K562 (cell line): ENCODE data around the gene ARL2. TPM values are rescaled to one million over a fixed set of nuclear protein-coding genes. Genes with fewer than 3 reads are reported as not detected.

Experiments
- BHLHE40 ChIP-seq: IDR thresholded peaks from 2 replicates; pipeline ENCODE4 v1.6.1; 2011; ENCODE audit warnings: low read length, improper control_type of control experiment
- CREM ChIP-seq: IDR thresholded peaks from 2 replicates; pipeline ENCODE4 v1.6.1; 2014; ENCODE audit warnings: antibody characterized with exemption, low read depth
- HDAC6 ChIP-seq: IDR thresholded peaks from 2 replicates; pipeline ENCODE4 v1.6.1; 2012; ENCODE audit warnings: low read depth, mild to moderate bottlenecking, control low read depth, inconsistent platforms, low read length, moderate library complexity
- POLR2AphosphoS2 ChIP-seq: IDR thresholded peaks from 2 replicates; pipeline ENCODE4 v1.6.1; 2012; ENCODE audit warnings: low read length, improper control_type of control experiment
- POLR2G ChIP-seq: fragments of 200-400 bp; formaldehyde crosslinking; IDR thresholded peaks from 2 replicates; pipeline ENCODE4 v1.6.1; 2017; ENCODE audit warnings: low read depth, mild to moderate bottlenecking, antibody characterized with exemption, low read length, moderate library complexity
- POLR2H ChIP-seq: IDR thresholded peaks from 2 replicates; pipeline ENCODE4 v1.6.1; 2016; ENCODE audit warnings: missing genetic modification characterization, low read depth, mild to moderate bottlenecking, control low read depth, missing compliant biosample characterization, moderate library complexity
- POLR3G ChIP-seq: IDR thresholded peaks from 2 replicates; pipeline ENCODE4 v1.6.1; 2011; ENCODE audit not compliant: insufficient read length, insufficient replicate concordance; ENCODE audit errors: extremely low read depth
- PTRF ChIP-seq: fragments of 450-650 bp; IDR thresholded peaks from 2 replicates; pipeline ENCODE4 v1.6.1; 2016; ENCODE audit warnings: mild to moderate bottlenecking, missing genetic modification characterization, missing compliant biosample characterization
- RBM17 ChIP-seq: fragments of 200-400 bp; formaldehyde crosslinking; IDR thresholded peaks from 2 replicates; pipeline ENCODE4 v1.6.1; 2017; ENCODE audit warnings: low read depth, mild to moderate bottlenecking, low read length, borderline replicate concordance
- SETDB1 ChIP-seq: IDR thresholded peaks from one replicate; pipeline ENCODE4 v1.6.1; 2012; ENCODE audit warnings: low read length, control low read depth, inconsistent platforms
- SNIP1 ChIP-seq: fragments of 450-650 bp; IDR thresholded peaks from 2 replicates; pipeline ENCODE4 v1.7.1; 2017; ENCODE audit warnings: low read depth, mild to moderate bottlenecking
- STAT6 ChIP-seq: sonication (generic); formaldehyde crosslinking; IDR thresholded peaks from 2 replicates; pipeline ENCODE4 v1.8.1; 2023; ENCODE audit warnings: mild to moderate bottlenecking, missing genetic modification reagents
- TBL1XR1 ChIP-seq, 2 experiments: IDR thresholded peaks; 2 replicates each; pipeline ENCODE4 v1.6.1; 2012; ENCODE audit warnings: improper control_type of control experiment in 2 of 2, low read length in 2 of 2, mild to moderate bottlenecking in 1 of 2
- YBX1 ChIP-seq: fragments of 450-650 bp; IDR thresholded peaks from 2 replicates; pipeline ENCODE4 v1.7.1; 2016; ENCODE audit warnings: mild to moderate bottlenecking
- YY1 ChIP-seq, 3 experiments: IDR thresholded peaks; 2 replicates each; pipeline ENCODE4 v1.6.1; 2011; ENCODE audit warnings: low read length in 2 of 3, mild to moderate bottlenecking in 2 of 3, moderate library complexity in 2 of 3, borderline replicate concordance in 1 of 3, control low read depth in 1 of 3, low read depth in 1 of 3; ENCODE audit not compliant: insufficient read depth in 3 of 3, insufficient replicate concordance in 2 of 3, control insufficient read depth in 1 of 3, insufficient read length in 1 of 3; ENCODE audit errors: extremely low read depth in 1 of 3
- ZBTB43 ChIP-seq: sonication (generic); formaldehyde crosslinking; IDR thresholded peaks from 2 replicates; pipeline ENCODE4 v1.8.0; 2023; ENCODE audit warnings: mild to moderate bottlenecking, missing genetic modification reagents
- ZBTB7A ChIP-seq: IDR thresholded peaks from 2 replicates; pipeline ENCODE4 v1.6.1; 2011; ENCODE audit warnings: low read depth, mild to moderate bottlenecking, low read length, moderate library complexity, borderline replicate concordance; ENCODE audit not compliant: control insufficient read depth
- ZEB2 ChIP-seq: fragments of 450-650 bp; IDR thresholded peaks from 2 replicates; pipeline ENCODE4 v1.6.1; 2016
- ZFP1 ChIP-seq: fragments of 450-650 bp; formaldehyde crosslinking; IDR thresholded peaks from 2 replicates; pipeline ENCODE4 v1.4.0; 2020; ENCODE audit warnings: mild to moderate bottlenecking, mixed read lengths
- ZNF217 ChIP-seq: sonication (generic); formaldehyde crosslinking; IDR thresholded peaks from 2 replicates; pipeline ENCODE4 v1.8.0; 2022; ENCODE audit warnings: mild to moderate bottlenecking, missing genetic modification reagents
- ZNF3 ChIP-seq: fragments of 250-450 bp; sonication (Bioruptor Pico); IDR thresholded peaks from 2 replicates; pipeline ENCODE4 v1.5.0; 2021; ENCODE audit warnings: mild to moderate bottlenecking, moderate library complexity
- ZNF583 ChIP-seq: fragments of 250-450 bp; sonication (Bioruptor Pico); IDR thresholded peaks from 2 replicates; pipeline ENCODE4 v1.4.0; 2020
- ZNF695 ChIP-seq: fragments of 450-650 bp; formaldehyde crosslinking; IDR thresholded peaks from 2 replicates; pipeline ENCODE4 v1.4.0; 2020; ENCODE audit warnings: mild to moderate bottlenecking, moderate library complexity
- ZSCAN29 ChIP-seq: fragments of 450-650 bp; IDR thresholded peaks from 2 replicates; pipeline ENCODE4 v1.6.1; 2017
- polyA plus RNA-seq, 8 experiments: library from polyadenylated mRNA; depleted of rRNA in 4 of 8; stranded (reverse) in 5 of 8; unstranded in 3 of 8; fragments of >200 nt; fragmentation: Nextera tagmentation in 2 of 8; fragmentation: Illumina TruSeq in 1 of 8; extraction: Ambion mirVana in 2 of 8; extraction: Trizol in 1 of 8; gene quantifications; 2 replicates each; pipeline versions ENCODE4 v1.2.1 to v1.2.3, GENCODE V29; 2011 to 2014; ENCODE audit warnings: inconsistent platforms in 1 of 8, missing spikeins in 1 of 8
- total RNA-seq, 7 experiments: library from RNA; depleted of rRNA in 6 of 7; stranded (reverse); fragments of >200 nt in 6 of 7; fragmentation: Illumina TruSeq in 2 of 7; extraction: Trizol in 2 of 7; gene quantifications; 2 replicates each; pipeline versions ENCODE4 v1.2.1 to v1.2.3, GENCODE V29; 2011 to 2021; ENCODE audit warnings: low replicate concordance in 1 of 7
- TF ChIP-seq, protein P1 (sequence below): sonication (generic); formaldehyde crosslinking; IDR thresholded peaks from 2 replicates; pipeline ENCODE4 v1.8.1; 2023; ENCODE audit warnings: mild to moderate bottlenecking, missing genetic modification reagents, moderate library complexity

The ARL2 gene
- total and polyA plus RNA-seq, 9 of the 15 experiments (the other 6 are each of a cell fraction or from before 2014, with no cell fraction given), result 5.7 to 154 (median 92.2) TPM

DNA sequence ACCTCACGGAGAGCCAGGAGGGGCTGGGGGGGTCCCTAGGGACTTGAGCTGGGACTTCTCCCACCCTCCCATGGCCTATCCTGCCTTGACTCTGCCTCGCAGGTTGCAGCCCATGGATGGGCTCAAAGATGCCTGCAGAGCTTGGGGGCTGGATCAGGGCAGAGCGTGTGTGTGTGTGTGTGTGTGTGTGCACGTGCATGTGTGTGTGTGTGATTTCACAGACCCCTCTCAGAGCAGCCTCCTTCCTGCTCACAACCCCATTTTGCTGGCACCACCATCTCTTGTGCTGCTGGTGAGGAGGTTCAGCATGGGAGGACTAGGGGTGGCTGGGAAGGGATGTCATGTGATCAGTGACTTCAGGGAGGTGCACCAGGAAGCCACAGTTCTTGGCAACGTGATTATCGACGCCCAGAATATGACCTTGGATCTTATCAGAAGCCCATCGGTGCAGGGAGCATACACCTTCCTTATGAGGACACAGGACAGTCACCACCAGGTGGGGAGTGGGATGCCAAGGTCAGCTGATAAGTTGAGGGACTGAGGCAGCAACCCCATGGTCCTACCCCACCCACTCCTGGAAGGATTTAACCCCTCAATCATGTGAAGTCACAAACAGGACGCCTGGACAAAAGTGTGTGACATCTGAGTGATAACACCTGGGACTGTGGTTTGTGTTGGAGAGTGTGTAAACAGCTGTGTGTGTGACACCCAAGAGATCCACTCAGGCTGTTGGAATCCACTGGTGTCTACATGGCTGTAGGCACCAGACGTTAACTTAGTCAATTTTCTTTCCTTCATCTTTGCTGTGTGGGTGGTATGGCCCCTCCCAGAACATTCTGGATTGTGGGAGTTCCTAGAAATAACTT is 46.2 kb downstream of the ARL2 start (continued):
- no peak for TF ChIP-seq ZBTB43
- no peak for TF ChIP-seq POLR3G
- TF ChIP-seq ZNF583 (CRISPR knock-in tag), result peak; percentile 8; the same call in 1 of the 2 replicates
- no peak for TF ChIP-seq YY1 (IDR thresholded peaks at IDR 0.05; ENCODE audit: borderline replicate concordance in 1 of 3, control insufficient read depth in 1 of 3, extremely low read depth in 1 of 3, insufficient read depth in 3 of 3, insufficient read length in 1 of 3, insufficient replicate concordance in 2 of 3, low read depth in 1 of 3, low read length in 2 of 3)
- TF ChIP-seq, protein P1, sequence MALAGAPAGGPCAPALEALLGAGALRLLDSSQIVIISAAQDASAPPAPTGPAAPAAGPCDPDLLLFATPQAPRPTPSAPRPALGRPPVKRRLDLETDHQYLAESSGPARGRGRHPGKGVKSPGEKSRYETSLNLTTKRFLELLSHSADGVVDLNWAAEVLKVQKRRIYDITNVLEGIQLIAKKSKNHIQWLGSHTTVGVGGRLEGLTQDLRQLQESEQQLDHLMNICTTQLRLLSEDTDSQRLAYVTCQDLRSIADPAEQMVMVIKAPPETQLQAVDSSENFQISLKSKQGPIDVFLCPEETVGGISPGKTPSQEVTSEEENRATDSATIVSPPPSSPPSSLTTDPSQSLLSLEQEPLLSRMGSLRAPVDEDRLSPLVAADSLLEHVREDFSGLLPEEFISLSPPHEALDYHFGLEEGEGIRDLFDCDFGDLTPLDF, result no peak
- TF ChIP-seq HDAC6, result no peak
- no peak for TF ChIP-seq TBL1XR1 (IDR thresholded peaks at IDR 0.05; ENCODE audit: low read length in 2 of 2)
- no peak for TF ChIP-seq PTRF (tag)
- TF ChIP-seq ZEB2, result 0 out of 2 replicates have a peak, but pooled peaks have one; percentile 22
- TF ChIP-seq RBM17, result no peak
- TF ChIP-seq ZNF3, result no peak
- no peak for TF ChIP-seq ZSCAN29
- TF ChIP-seq POLR2AphosphoS2, result no peak
- TF ChIP-seq ZNF695 (CRISPR knock-in tag), result no peak
- no peak for TF ChIP-seq YBX1
- TF ChIP-seq POLR2H (tag), result no peak
- no peak for TF ChIP-seq ZFP1 (CRISPR knock-in tag)
- TF ChIP-seq ZBTB7A, result no peak
- TF ChIP-seq CREM, result 0 out of 2 replicates have a peak, but pooled peaks have one; percentile 12
- TF ChIP-seq POLR2G, result no peak
- no peak for TF ChIP-seq SNIP1
- no peak for TF ChIP-seq ZNF217 (CRISPR knock-in tag)
- TF ChIP-seq BHLHE40, result 0 out of 2 replicates have a peak, but pooled peaks have one; percentile 44
- TF ChIP-seq SETDB1, result no peak
- TF ChIP-seq STAT6, result no peak
